Activated CD4-positive, alpha-beta T cell treated with anti-CD3 and anti-CD28 coated beads for 1 hour (primary cell): ENCODE measurements around the gene GPRIN2.
"Not testable (repeated sequence)": the region's sequence is repeated elsewhere in the genome, so short reads cannot be mapped to it uniquely, and the experiment has no call there.

Source experiments
- DNase-seq: peaks from one replicate; pipeline ENCODE4 v3.0.0-alpha.2; 2020

GPRIN2 gene

GRCh38 chr10:46556515-46557318 is at the start of gene GPRIN2:
GPRIN2 (minus strand) TSS chr10:46556658; CDS start chr10:46550736, 5,922 bp downstream.
- DNase-seq, result no peak

DNA sequence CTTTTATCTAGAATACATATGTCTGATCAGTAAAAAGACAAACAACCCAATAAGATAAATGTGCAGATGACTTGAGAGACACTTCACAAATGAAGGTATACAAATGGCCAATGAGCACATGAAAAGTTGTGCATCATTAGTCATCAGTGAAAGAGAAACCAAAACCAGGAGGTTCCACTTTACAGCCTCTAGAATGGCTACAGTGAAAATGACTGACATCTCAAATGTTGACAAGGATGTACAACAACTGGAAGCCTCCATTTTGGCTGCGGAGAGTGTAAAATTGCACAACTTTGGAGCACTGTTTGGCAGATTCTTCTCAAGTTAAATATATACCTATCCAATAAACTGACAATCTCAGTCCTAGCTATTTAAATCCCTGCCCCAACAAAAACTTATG is 44.1 kb upstream of the GPRIN2 start:
- DNase-seq, result not testable (repeated sequence)

DNA sequence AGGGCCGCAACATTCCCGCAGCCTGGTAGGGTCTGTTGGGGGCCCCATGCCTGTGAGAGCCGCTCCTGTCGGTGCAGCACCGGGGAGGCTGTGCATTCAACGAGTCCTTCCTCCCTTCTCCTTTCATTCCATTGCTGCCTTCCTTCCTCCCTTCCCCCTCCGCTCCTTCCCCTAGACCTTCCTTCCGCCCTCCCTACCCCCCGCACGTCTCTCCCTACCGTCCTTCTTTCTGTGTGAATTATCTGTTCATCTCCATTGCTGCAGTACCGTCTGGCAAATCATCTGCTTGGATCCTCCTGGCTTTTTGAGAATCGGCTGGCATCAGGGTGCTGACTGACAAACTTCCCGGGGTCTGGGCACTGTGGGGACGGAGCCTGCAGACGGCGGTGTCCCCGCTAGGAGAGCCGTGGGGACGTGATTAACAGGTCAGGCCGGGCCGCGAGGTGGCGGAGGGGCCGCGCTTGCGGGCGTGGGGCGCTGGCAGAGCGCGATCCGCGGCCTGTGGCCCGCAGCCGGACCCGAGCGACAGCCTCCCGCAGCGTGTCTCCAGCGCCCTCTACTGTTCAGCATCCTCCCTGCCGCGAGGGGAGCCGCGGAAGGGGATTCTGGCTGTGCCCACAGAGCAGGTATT is 41.3 kb upstream of the GPRIN2 start:
- not testable (repeated sequence) for DNase-seq

DNA sequence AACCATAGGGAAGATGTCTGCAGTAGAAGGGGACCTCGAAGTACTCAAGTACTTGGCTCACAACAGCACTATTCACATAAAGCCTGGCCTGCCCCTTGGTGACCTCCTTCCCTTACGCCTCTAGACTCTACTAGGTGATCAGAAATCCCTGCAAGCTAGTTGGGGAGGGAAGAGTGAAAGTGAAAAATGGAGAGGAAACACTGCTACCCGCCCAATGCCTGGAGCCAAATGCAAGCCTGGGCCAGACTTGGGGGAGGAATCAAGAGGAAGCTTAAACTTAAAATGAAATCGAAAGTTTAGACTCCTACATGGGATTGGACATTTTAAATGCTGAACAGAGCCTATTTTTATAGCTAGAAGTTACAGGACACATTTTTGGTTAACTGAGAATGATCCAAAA is 40.1 kb upstream of the GPRIN2 start:
- not testable (repeated sequence) for DNase-seq

GRCh38 chr10:46594453-46595063 is 38.1 kb upstream of the GPRIN2 start:
- DNase-seq, result not testable (repeated sequence)

GRCh38 chr10:46593307-46593706 is 36.8 kb upstream of the GPRIN2 start:
- not testable (repeated sequence) for DNase-seq

DNA sequence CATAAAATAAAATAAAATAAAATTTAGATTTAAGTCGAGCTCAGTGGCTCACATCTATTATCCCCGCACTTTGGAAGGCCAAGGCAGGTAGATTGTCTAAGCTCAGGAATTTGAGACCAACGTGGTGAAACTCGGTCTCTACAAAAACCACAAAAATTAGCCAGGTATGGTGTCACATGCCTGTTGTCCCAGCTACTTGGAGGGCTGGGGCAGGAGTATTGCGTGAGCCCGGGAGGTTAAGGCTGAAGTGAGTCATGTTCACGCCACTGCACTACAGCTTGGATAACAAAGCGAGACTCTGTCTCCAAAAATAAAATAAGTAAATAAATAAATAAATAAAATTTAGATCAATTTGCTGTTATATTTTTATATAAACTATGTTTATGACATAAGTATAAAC is 34.6 kb upstream of the GPRIN2 start:
- not testable (repeated sequence) for DNase-seq

GRCh38 chr10:46589589-46589988 is 33.1 kb upstream of the GPRIN2 start:
- DNase-seq, result not testable (repeated sequence)

DNA sequence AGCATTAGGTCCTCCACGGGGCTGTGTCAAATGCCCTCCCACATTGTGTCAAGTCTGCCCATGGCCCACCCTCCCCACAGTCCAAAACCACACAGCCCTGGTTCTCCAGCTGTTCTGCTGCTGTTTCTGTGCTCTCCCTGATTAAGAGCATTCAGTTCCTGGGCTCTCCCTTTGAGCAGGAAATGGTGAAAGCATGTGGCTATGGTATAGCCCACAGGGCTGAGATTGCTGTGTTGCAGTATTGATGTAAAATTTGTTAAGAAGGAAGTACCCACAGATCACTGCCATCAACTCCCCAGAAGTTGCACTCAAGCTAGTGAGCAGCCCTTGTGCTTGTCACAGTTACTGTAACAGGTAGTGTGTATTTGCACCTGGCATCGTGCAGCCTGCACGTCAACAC is 31.8 kb upstream of the GPRIN2 start:
- not testable (repeated sequence) for DNase-seq

GRCh38 chr10:46587546-46587945 is 31.1 kb upstream of the GPRIN2 start:
- DNase-seq, result not testable (repeated sequence)

- DNase-seq, result not testable (repeated sequence)
Measured at GRCh38 chr10:46585246-46585645, 28.8 kb upstream of the GPRIN2 start.

DNA sequence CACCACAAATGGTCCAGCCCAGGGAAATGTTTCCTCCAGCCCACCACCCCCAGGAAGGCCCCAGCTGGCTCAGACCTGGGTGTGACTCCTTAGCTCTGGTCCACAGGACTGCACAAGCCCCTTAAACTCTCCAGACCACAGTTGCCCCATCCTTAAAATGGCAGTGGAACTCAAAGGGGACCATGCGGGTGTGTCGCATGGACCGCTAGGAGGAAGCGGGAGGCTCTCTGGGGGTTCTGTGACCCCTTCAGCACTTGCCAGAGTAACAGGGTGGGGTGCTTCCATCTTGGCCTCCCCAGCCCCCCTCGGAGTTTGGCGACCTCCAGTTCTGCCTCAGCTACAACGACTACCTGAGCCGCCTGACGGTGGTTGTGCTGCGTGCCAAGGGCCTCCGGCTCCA is 27.7 kb upstream of the GPRIN2 start:
- not testable (repeated sequence) for DNase-seq

- not testable (repeated sequence) for DNase-seq
Measured at GRCh38 chr10:46582568-46582967, 26.1 kb upstream of the GPRIN2 start.

DNA sequence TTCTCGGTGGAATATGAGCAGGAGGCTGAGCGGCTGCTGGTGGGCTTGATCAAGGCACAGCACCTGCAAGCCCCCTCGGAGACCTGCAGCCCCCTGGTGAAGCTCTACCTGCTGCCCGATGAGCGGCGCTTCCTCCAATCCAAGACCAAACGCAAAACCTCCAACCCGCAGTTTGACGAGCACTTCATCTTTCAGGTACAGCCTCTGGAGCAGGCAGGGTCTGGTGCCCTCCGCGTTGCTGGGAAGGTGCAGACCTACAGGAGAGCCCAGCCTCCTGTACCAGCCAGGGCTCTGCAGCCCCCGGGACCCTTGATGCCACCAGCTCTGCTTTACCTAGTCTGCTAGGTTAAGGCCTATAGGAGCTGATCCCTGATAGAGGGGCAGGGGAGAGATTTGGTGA is 25.5 kb upstream of the GPRIN2 start:
- DNase-seq, result not testable (repeated sequence)

DNA sequence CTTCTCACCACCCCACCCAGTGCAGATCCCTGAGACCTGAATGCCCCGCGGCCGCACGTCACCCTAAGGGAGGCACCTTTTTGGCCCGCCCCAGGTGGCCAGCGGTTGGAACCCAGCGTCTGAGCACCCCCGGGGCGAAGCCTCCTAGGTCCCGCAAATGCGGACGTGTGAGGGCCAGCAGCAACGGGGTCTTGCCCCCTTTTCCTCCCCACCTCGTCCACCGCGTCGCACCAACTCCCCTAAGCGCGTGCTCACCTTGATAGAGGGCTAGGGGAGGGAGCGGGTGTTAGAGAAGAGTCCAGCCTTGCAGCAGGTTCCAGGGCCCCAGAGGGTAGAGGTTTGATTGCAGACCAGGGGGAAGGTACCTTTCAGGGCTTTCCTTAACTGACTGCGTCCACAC is 22.9 kb upstream of the GPRIN2 start:
- not testable (repeated sequence) for DNase-seq

DNA sequence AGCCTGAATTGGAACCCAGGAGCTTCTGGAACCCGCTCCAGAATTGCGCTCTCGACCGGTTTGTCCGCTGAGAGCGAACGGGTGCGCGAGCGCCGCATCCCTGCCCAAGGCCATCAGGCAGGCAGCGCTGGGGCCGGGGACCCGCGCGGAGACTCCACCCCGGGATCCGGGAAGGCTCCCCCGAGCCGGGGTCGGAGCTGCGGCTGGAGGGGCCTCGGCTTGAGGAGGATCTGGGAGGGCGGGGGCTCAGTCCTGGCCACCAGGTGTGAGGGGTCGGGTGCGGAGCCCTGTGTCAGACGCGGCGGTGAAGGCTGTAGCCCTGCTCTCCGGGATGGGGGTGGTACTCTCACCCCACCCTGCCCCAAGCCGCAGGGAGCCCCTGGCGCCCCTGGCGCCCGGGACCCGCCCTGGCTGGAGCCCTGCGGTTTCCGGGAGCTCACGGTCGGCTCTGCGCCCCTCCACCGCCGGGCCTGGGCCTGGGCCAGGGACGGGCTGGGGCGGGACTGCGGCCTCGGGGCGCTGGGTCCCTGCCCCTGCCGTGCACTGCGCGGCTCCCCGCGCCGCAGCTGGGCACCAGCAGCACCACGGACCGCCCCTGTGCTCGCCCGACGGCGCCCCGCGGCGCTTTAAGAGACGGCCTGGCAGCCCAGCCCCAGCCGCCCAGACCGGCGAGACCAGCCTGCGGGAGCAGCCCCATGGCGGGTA is 22.2 kb upstream of the GPRIN2 start, which contains the start of gene SYT15:
Gene SYT15, plus strand, starts transcription at position 655 of the 705 bp plus-strand sequence. Its CDS starts 41 bp downstream, at position 696.
- not testable (repeated sequence) for DNase-seq

DNA sequence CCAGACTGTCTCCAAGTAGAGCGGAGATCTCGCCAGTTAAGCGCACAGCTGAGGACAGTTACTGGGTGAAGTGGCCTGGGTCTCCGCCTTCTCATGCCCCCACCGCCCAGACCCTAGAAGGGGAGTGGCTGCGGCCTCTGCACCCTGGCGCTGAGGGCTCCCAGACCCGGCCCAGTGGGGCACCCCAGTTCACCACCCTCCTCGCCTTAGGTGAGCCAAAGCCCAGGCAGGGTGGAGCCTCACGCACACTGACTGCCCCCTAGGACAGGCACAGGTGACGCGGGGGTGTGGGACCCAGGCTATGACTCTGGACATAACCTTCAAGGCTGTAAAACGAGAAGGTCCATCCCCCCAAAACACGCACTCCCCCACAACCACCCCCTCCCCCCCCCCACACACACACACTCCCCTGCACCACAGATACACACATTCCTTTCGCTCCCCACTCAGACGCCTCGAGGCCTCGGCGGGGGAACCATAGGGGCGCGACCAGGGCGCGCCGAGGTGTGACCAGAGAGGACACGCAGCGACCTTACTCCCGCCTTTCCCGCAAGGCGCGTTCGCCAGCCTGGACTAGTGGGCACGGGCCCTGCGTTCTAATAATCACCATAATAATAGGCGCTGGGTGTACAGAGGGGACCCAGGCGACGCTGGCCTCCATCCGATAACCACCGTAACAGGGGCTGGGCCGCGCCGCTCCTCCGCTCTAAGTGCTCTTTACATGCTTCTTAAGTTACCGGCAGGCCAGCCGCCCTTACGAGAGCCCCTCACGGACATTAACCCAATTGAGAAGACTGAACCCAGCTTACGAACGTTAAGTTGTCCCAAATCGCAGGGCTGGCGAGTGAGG is 21.4 kb upstream of the GPRIN2 start:
- DNase-seq, result not testable (repeated sequence)

DNA sequence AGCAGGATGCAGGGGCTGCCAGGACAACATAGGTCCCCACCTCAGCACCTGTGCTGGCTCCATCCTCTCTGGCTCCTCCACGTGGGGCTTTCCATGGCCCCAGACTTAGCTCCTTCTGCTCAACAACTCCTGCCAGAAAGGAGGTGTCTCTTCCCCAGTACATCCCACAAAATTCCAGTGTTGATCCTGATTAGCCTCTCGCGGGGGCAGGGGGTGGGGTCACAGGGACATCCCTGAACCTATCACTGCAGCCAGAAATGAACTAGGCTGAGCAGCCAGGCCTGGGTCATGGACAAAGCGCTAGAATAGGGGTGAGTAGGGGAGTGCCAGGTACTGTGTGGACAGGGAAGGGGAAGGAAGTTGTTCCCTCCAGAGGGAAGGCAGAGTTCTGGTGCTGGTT is 17.4 kb upstream of the GPRIN2 start:
- not testable (repeated sequence) for DNase-seq

DNA sequence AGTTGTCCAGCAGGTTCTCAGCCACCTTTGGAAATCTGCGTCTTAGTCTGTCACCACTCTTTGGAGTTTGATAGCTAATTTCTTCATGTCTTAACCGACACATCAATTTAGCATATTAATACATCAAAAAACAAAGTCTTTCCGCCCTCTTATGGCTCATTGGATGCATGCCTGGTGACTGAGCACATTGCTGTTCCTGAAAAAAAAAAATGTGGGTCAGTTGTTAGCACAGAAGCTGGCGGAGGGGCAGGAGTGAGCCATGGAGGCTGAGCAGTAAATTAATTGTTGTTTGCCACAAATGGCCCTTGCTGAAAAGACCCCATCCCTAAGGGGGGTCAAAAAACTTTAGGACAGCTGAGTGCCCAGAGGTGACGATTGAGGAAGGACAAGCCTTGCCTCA is 16.9 kb upstream of the GPRIN2 start:
- not testable (repeated sequence) for DNase-seq

GRCh38 chr10:46572765-46573164 is 16.3 kb upstream of the GPRIN2 start:
- DNase-seq, result not testable (repeated sequence)

GRCh38 chr10:46570655-46571054 is 14.2 kb upstream of the GPRIN2 start:
- DNase-seq, result not testable (repeated sequence)

DNA sequence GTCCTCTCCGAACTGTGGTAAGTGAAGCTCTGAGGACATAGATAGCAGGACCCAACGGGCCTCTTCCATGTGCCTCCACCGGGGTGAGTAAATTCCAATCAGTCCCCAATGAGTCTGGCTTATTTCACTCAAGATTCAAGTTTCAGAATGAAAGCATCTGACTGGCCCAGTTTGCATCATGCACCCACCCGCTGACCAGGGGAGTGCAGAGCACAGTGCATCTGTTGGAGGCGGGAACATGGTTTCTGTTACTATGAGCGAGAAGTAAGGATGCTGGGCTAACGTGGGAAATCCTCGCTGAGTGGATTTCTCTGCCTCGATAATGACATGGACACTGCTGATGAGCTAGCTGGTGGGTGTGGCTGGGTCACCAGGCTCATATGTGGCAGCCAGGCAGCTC is 10.7 kb upstream of the GPRIN2 start:
- DNase-seq, result not testable (repeated sequence)
